Thoracic aorta (tissue), 2 donors: ENCODE measurements around the gene WDSUB1. TPM values are rescaled to one million over a fixed set of nuclear protein-coding genes. Genes with fewer than 3 reads are reported as not detected.

Experiments
- ATAC-seq: fragments of 150-250 bp; one replicate; pipeline ENCODE4 v1.8.0; 2017; ENCODE audit warnings: low read depth; ENCODE audit not compliant: insufficient number of reproducible peaks, low FRiP score
- DNase-seq: peaks from one replicate; pipeline ENCODE4 v3.0.0-alpha.2; 2020; ENCODE audit warnings: low spot score
- H3K27ac ChIP-seq, 2 donors: fragments of 200-600 bp; sonication (generic); 1 replicate in 1 of 2; 2 replicates in 1 of 2; pipeline ENCODE4 v1.5.1; 2016; ENCODE audit warnings: mild to moderate bottlenecking in 2 of 2, moderate library complexity in 2 of 2
- H3K27me3 ChIP-seq: fragments of 200-600 bp; sonication (generic); replicated peaks from 2 replicates; pipeline ENCODE4 v1.6.0; 2016; ENCODE audit warnings: mild to moderate bottlenecking; ENCODE audit not compliant: insufficient read depth
- H3K36me3 ChIP-seq: fragments of 200-600 bp; sonication (generic); one replicate; pipeline ENCODE4 v1.5.1; 2016
- H3K4me1 ChIP-seq, 2 donors: fragments of 200-600 bp; sonication (generic); 1 replicate in 1 of 2; 2 replicates in 1 of 2; pipeline versions ENCODE4 v1.5.1 to v1.6.0; 2016; ENCODE audit warnings: low read depth in 2 of 2, mild to moderate bottlenecking in 1 of 2; ENCODE audit not compliant: control insufficient read depth in 1 of 2
- H3K4me3 ChIP-seq: fragments of 200-600 bp; sonication (generic); 2 replicates; pipeline ENCODE4 v1.5.1; 2016; ENCODE audit warnings: mild to moderate bottlenecking
- H3K9me3 ChIP-seq: fragments of 200-600 bp; sonication (generic); 2 replicates; pipeline ENCODE4 v1.5.1; 2016
- total RNA-seq, 2 donors: library from RNA; depleted of rRNA; stranded (reverse); fragments of >200 nt; gene quantifications; one replicate each; pipeline versions ENCODE4 v1.1.0 to v1.2.3, GENCODE V29; 2016
- TF ChIP-seq, protein P1 (sequence below): fragments of 200-600 bp; sonication (generic); IDR thresholded peaks from one replicate; pipeline ENCODE4 v1.5.1; 2019; ENCODE audit warnings: antibody characterized with exemption

The WDSUB1 gene
- total RNA-seq, 2 donors from 2014 or later: 3.5 to 11.2 TPM

DNA sequence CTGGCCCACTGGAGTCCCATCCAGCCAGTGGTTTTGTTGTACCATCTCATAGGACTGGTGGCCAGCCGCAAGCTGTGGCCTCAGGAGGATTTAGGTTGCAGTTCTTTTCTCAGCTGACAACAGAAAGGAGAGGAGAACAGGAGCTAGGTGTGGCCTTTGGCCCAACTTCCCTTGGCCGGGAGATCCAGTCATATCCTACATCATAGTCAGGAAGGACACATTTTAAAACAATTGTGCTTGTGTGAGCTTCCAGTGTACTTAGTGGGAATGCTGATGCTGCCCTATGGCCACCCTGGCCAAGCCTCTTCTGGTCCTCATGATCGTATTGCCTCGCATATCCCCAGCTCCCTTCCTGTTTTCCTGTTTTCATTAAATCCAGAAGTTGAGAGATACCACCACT, 98.1 kb downstream of the WDSUB1 start:
- peaks cover 9% of the 10 kb centered on the region for H3K36me3 ChIP-seq
- no peak overlapping the region for H3K27ac ChIP-seq
- no peaks in the 10 kb centered on the region for H3K9me3 ChIP-seq
- DNase-seq: no peak
- TF ChIP-seq, protein P1, sequence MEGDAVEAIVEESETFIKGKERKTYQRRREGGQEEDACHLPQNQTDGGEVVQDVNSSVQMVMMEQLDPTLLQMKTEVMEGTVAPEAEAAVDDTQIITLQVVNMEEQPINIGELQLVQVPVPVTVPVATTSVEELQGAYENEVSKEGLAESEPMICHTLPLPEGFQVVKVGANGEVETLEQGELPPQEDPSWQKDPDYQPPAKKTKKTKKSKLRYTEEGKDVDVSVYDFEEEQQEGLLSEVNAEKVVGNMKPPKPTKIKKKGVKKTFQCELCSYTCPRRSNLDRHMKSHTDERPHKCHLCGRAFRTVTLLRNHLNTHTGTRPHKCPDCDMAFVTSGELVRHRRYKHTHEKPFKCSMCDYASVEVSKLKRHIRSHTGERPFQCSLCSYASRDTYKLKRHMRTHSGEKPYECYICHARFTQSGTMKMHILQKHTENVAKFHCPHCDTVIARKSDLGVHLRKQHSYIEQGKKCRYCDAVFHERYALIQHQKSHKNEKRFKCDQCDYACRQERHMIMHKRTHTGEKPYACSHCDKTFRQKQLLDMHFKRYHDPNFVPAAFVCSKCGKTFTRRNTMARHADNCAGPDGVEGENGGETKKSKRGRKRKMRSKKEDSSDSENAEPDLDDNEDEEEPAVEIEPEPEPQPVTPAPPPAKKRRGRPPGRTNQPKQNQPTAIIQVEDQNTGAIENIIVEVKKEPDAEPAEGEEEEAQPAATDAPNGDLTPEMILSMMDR: no peak
- H3K4me1 ChIP-seq: no peaks in the 10 kb centered on the region
- no peaks in the 10 kb centered on the region for H3K27me3 ChIP-seq
- no peak for ATAC-seq
- H3K4me3 ChIP-seq: no peak overlapping the region

DNA sequence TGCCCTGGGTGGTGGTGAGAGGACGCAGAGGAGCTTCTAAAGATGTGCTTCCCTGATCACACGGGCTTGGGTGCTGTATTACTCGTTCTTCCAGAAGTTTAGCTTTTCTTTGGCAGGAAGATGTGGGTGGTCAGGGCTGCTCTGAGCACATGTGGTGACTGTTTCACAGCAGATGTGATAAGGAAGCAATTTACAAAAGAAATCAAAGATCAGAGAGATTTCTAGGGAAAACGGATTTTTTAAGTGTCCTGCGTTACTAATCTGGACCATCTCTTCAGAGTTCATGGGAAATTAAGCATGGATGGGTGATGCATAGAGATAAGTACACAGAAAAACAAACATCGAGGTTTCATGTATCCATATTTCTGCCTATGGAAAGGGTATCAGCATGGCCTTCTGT, 99.4 kb downstream of the WDSUB1 start:
- H3K4me3 ChIP-seq: no peak overlapping the region
- H3K9me3 ChIP-seq: no peaks in the 10 kb centered on the region
- DNase-seq: no peak
- H3K27ac ChIP-seq: no peak overlapping the region
- TF ChIP-seq, protein P1: no peak
- peaks cover 9% of the 10 kb centered on the region for H3K36me3 ChIP-seq
- no peaks in the 10 kb centered on the region for H3K4me1 ChIP-seq
- no peaks in the 10 kb centered on the region for H3K27me3 ChIP-seq
- no peak for ATAC-seq

DNA sequence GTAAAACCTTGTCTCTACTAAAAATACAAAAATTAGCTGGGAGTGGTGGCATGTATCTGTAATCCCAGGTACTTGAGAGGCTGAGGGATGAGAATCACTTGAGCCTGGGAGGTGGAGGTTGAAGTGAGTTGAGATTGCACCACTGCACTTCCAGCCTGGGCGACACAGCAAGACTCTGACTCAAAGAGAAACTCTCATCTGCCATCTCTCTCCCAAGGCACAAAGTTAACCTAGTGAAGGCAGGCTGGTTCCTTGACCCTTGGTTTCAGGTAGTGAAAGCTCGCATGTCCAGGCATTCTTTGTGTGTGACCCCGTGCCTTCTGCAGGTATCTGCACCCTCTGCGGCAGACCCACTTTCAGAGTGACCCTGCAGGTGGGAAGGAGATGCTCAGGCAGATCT, 100.0 kb downstream of the WDSUB1 start:
- TF ChIP-seq, protein P1: no peak
- Histone ChIP-seq H3K27ac (no peak overlapping the region), H3K27me3 (no peaks in the 10 kb centered on the region), H3K36me3 (peaks cover 9% of the 10 kb centered on the region), H3K4me1 (no peaks in the 10 kb centered on the region), H3K4me3 (no peak overlapping the region), H3K9me3 (no peaks in the 10 kb centered on the region)
- ATAC-seq (no peak), DNase-seq (no peak)
